ENCODE results near the gene HYCC1.

HYCC1 gene

GRCh38 chr7:23016345-23017253 is 2.7 kb upstream of the HYCC1 start:
- DNase-seq: no peak

- DNase-seq: no peak
Observed at GRCh38 chr7:23014681-23015080, 751 bp upstream of the HYCC1 start.

- DNase-seq: no peak
Observed at GRCh38 chr7:23012908-23013714, 819 bp downstream of the HYCC1 start.

- DNase-seq: no peak
Observed at GRCh38 chr7:23012186-23012585, 1.7 kb downstream of the HYCC1 start.

- DNase-seq: no peak
Observed at GRCh38 chr7:23011222-23011924, 2.6 kb downstream of the HYCC1 start.

- no peak for DNase-seq
Observed at GRCh38 chr7:23009303-23009702, 4.6 kb downstream of the HYCC1 start.

- no peak for DNase-seq
Observed at GRCh38 chr7:23004247-23004520, 9.7 kb downstream of the HYCC1 start.

GRCh38 chr7:23003505-23004246 is 10.3 kb downstream of the HYCC1 start:
- no peak for DNase-seq

GRCh38 chr7:23002698-23003097 is 11.2 kb downstream of the HYCC1 start:
- no peak for DNase-seq

GRCh38 chr7:23001610-23002009 is 12.3 kb downstream of the HYCC1 start:
- no peak for DNase-seq

- DNase-seq: no peak
Observed at GRCh38 chr7:23000597-23001360, 13.2 kb downstream of the HYCC1 start.

- no peak for DNase-seq
Observed at GRCh38 chr7:22998519-22998896, 15.4 kb downstream of the HYCC1 start.

- no peak for DNase-seq
Observed at GRCh38 chr7:22997871-22998518, 15.9 kb downstream of the HYCC1 start.

GRCh38 chr7:22996470-22996869 is 17.5 kb downstream of the HYCC1 start:
- DNase-seq: no peak

- no peak for DNase-seq
Observed at GRCh38 chr7:22995011-22995410, 18.9 kb downstream of the HYCC1 start.

- DNase-seq: no peak
Observed at GRCh38 chr7:22992874-22993840, 20.8 kb downstream of the HYCC1 start.

GRCh38 chr7:22990588-22990949 is 23.4 kb downstream of the HYCC1 start:
- DNase-seq: no peak

GRCh38 chr7:22989643-22990587 is 24.0 kb downstream of the HYCC1 start:
- DNase-seq: no peak

GRCh38 chr7:22985436-22985835 is 28.5 kb downstream of the HYCC1 start:
- DNase-seq: no peak
